ENCODE measurements around the gene COQ8B. TPM values are rescaled to one million over a fixed set of nuclear protein-coding genes. Genes with fewer than 3 reads are reported as not detected.
"Not testable (repeated sequence)": the region's sequence is repeated elsewhere in the genome, so short reads cannot be mapped to it uniquely, and the experiment has no call there.

Gene COQ8B
- total RNA-seq, 1 donor from 2014 or later, result 27.7 TPM

DNA sequence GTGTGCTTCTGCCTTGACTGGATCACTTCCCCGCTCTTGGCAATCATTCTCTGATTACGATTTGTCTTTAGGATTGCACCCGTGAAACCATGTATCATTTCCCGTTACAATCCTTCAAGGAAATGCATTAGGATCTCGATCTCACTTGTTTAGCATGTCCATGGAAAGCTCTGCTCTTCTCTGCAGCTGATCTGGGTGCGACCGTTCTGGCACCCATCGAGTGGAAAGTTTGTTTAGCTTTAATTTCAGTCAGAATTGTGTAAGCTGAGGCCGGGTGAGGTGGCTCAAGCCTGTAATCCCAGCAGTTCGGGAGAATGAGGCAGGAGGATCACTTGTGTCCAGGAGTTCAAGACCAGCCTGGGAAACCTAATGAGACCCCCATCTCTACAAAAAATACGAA is 57.1 kb downstream of the COQ8B start:
- no peak for DNase-seq (ENCODE audit: low spot score)
- Histone ChIP-seq H3K27me3 (peaks cover 8% of the 10 kb centered on the region), H3K79me2 (ENCODE audit: low read depth) (no peaks in the 10 kb centered on the region), H3K27ac (no peak overlapping the region), H3K36me3 (no peaks in the 10 kb centered on the region), H3K4me1 (no peaks in the 10 kb centered on the region), H3F3A (ENCODE audit: low read depth) (no peaks in the 10 kb centered on the region), H4K20me1 (ENCODE audit: low read depth) (no peaks in the 10 kb centered on the region), H3K4me2 (no peak overlapping the region), H3K4me3 (no peak overlapping the region), H3K9ac (no peak overlapping the region), H2AFZ (replicated peaks) (no peak overlapping the region), H3K9me3 (ENCODE audit: low read depth) (no peaks in the 10 kb centered on the region)
- Mint-ChIP-seq H3K9me3 (no peaks in the 10 kb centered on the region), H3K27ac (no peak overlapping the region), H3K4me3 (no peak overlapping the region), H3K36me3 (no peaks in the 10 kb centered on the region), H3K27me3 (ENCODE audit: insufficient read depth, low read depth) (peaks cover 12% of the 10 kb centered on the region), H3K4me1 (peaks cover 5% of the 10 kb centered on the region)
- TF ChIP-seq EZH2phosphoT487 (IDR thresholded peaks at IDR 0.05) (no peak), EZH2 (IDR thresholded peaks at IDR 0.05) (no peak)
- TF ChIP-seq, protein P1, sequence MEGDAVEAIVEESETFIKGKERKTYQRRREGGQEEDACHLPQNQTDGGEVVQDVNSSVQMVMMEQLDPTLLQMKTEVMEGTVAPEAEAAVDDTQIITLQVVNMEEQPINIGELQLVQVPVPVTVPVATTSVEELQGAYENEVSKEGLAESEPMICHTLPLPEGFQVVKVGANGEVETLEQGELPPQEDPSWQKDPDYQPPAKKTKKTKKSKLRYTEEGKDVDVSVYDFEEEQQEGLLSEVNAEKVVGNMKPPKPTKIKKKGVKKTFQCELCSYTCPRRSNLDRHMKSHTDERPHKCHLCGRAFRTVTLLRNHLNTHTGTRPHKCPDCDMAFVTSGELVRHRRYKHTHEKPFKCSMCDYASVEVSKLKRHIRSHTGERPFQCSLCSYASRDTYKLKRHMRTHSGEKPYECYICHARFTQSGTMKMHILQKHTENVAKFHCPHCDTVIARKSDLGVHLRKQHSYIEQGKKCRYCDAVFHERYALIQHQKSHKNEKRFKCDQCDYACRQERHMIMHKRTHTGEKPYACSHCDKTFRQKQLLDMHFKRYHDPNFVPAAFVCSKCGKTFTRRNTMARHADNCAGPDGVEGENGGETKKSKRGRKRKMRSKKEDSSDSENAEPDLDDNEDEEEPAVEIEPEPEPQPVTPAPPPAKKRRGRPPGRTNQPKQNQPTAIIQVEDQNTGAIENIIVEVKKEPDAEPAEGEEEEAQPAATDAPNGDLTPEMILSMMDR (IDR thresholded peaks at IDR 0.05), result no peak

DNA sequence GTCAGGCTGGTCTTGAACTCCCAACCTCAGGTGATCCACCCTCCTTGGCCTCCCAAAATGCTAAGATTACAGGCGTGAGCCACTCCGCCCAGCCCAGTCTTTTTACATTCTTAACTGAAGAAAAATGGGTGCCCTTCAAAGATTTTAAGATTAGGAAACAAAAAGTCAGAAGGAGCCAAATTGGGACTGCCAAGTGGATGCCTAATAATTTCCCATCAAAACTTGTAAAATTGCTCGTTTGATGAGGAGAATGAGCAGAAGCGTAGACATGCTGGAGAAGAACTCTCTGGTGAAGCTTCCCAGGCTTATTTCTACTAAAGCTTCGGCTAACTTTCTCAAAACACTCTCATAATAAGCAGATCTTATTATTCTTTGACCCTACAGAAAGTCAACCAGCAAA is 57.6 kb downstream of the COQ8B start:
- peaks cover 11% of the 10 kb centered on the region for H3K27me3 Mint-ChIP-seq (ENCODE audit: insufficient read depth, low read depth)
- H3K36me3 Mint-ChIP-seq, result no peaks in the 10 kb centered on the region
- Histone ChIP-seq H3K27ac (no peak overlapping the region), H3K79me2 (ENCODE audit: low read depth) (no peaks in the 10 kb centered on the region), H3K9ac (no peak overlapping the region), H3F3A (ENCODE audit: low read depth) (no peaks in the 10 kb centered on the region), H3K4me3 (no peak overlapping the region), H3K27me3 (peaks cover 7% of the 10 kb centered on the region), H3K36me3 (no peaks in the 10 kb centered on the region), H3K9me3 (ENCODE audit: low read depth) (no peaks in the 10 kb centered on the region), H4K20me1 (ENCODE audit: low read depth) (no peaks in the 10 kb centered on the region), H2AFZ (replicated peaks) (no peak overlapping the region), H3K4me1 (no peaks in the 10 kb centered on the region), H3K4me2 (no peak overlapping the region)
- no peak overlapping the region for H3K27ac Mint-ChIP-seq
- no peak for DNase-seq (ENCODE audit: low spot score)
- TF ChIP-seq EZH2 (IDR thresholded peaks at IDR 0.05), result no peak
- no peaks in the 10 kb centered on the region for H3K9me3 Mint-ChIP-seq
- no peak overlapping the region for H3K4me3 Mint-ChIP-seq
- peaks cover 5% of the 10 kb centered on the region for H3K4me1 Mint-ChIP-seq

DNA sequence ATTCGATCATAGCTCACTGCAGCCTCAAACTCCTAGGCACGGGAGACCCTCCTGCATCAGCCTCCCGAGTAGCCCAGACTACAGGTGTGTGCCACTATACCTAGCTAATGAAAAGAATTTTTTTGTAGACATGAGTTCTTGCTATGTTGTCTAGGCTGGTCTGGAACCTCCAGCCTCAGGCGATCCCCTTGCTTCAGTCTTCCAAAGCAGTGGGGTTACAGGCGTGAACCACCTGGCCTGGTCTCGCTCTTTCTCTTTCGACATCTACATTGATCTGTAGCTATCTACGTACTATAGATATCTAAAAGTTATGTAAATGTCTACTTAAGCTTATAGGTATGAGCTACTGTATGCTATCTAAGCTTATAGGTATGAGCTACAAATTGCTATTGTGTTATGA is 58.7 kb downstream of the COQ8B start:
- H3K4me3 ChIP-seq, result no peak overlapping the region
- H3K4me1 ChIP-seq, result no peaks in the 10 kb centered on the region
- H3K4me2 ChIP-seq, result no peak overlapping the region
- no peaks in the 10 kb centered on the region for H3K79me2 ChIP-seq (ENCODE audit: low read depth)
- H3K27me3 ChIP-seq, result no peaks in the 10 kb centered on the region
- Mint-ChIP-seq H3K4me3 (no peak overlapping the region), H3K4me1 (no peaks in the 10 kb centered on the region), H3K27me3 (ENCODE audit: insufficient read depth, low read depth) (peaks cover 10% of the 10 kb centered on the region), H3K9me3 (no peaks in the 10 kb centered on the region), H3K27ac (no peak overlapping the region), H3K36me3 (no peaks in the 10 kb centered on the region)
- TF ChIP-seq EZH2phosphoT487 (IDR thresholded peaks at IDR 0.05), result no peak
- TF ChIP-seq, protein P1 (IDR thresholded peaks at IDR 0.05), result no peak
- TF ChIP-seq EZH2 (IDR thresholded peaks at IDR 0.05), result no peak
- no peaks in the 10 kb centered on the region for H3F3A ChIP-seq (ENCODE audit: low read depth)
- no peak overlapping the region for H3K9ac ChIP-seq
- H2AFZ ChIP-seq (replicated peaks), result no peak overlapping the region
- no peak overlapping the region for H3K27ac ChIP-seq
- no peaks in the 10 kb centered on the region for H3K36me3 ChIP-seq
- DNase-seq (ENCODE audit: low spot score), result no peak
- no peaks in the 10 kb centered on the region for H3K9me3 ChIP-seq (ENCODE audit: low read depth)
- no peaks in the 10 kb centered on the region for H4K20me1 ChIP-seq (ENCODE audit: low read depth)

DNA sequence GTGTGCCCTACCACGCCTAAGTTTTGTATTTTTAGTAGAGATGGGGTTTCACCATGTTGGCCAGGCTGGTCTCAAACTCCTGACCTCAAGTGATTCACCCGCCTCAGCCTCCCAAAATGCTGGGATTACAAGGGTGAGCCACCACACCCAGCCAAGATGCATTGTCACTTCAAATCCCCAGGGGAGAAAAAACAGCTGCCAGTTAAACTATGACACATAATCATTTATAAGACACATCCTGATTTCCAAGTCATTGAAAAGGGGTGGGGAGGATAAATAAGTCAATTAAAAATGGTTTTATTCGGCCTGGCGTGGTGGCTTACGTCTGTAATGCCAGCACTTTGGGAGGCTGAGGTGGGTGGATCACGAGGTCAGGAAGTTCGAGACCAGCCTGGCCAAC is 61.0 kb downstream of the COQ8B start:
- not testable (repeated sequence) for H4K20me1 ChIP-seq (ENCODE audit: low read depth); H3K9ac ChIP-seq; H2AFZ ChIP-seq (replicated peaks); H3K9me3 Mint-ChIP-seq; DNase-seq (ENCODE audit: low spot score); H3K27ac ChIP-seq; H3K9me3 ChIP-seq (ENCODE audit: low read depth); H3K27ac Mint-ChIP-seq; H3K4me1 Mint-ChIP-seq; H3K4me2 ChIP-seq; H3K36me3 Mint-ChIP-seq; H3K36me3 ChIP-seq; H3K27me3 ChIP-seq; H3K79me2 ChIP-seq (ENCODE audit: low read depth); H3K4me3 ChIP-seq; H3F3A ChIP-seq (ENCODE audit: low read depth); H3K4me3 Mint-ChIP-seq; H3K4me1 ChIP-seq
- peaks cover 13% of the 10 kb centered on the region for H3K27me3 Mint-ChIP-seq (ENCODE audit: insufficient read depth, low read depth)

DNA sequence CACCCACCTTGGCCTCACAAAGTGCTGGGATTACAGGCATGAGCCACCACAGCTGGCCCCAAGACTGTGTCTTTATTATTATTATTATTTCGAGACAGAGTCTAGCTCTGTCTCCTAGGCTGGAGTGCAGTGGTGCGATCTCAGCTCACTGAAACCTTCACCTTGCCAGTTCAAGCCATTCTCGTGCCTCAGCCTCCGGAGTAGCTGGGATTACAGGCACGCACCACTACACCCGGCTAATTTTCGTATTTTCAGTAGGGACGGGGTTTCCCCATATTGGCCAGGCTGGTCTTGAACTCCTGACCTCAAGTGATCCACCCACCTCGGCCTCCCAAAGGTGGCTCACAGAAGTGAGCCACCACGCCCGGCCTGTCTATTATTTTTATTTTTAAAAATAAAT is 64.4 kb downstream of the COQ8B start:
- H3K27me3 Mint-ChIP-seq (ENCODE audit: insufficient read depth, low read depth); H3K27ac Mint-ChIP-seq; H3K9me3 Mint-ChIP-seq; H3K4me1 ChIP-seq; H3K9me3 ChIP-seq (ENCODE audit: low read depth); H3K79me2 ChIP-seq (ENCODE audit: low read depth); H3F3A ChIP-seq (ENCODE audit: low read depth); H2AFZ ChIP-seq (replicated peaks); H4K20me1 ChIP-seq (ENCODE audit: low read depth); H3K27ac ChIP-seq; H3K4me2 ChIP-seq; H3K4me1 Mint-ChIP-seq; DNase-seq (ENCODE audit: low spot score); H3K27me3 ChIP-seq; H3K4me3 Mint-ChIP-seq; H3K4me3 ChIP-seq; H3K36me3 Mint-ChIP-seq; H3K36me3 ChIP-seq; H3K9ac ChIP-seq: not testable (repeated sequence)

All from neural progenitor cell (in vitro differentiated cells).